Right renal pelvis (tissue), 4 donors: ENCODE results near the gene TANC1. TPM values are rescaled to one million over a fixed set of nuclear protein-coding genes. Genes with fewer than 3 reads are reported as not detected.

Experiments
- DNase-seq, 4 donors: peaks; one replicate each; pipeline ENCODE4 v3.0.0-alpha.2; 2013; ENCODE audit warnings: low read depth in 4 of 4, low spot score in 3 of 4, missing footprints in 1 of 4
- polyA plus RNA-seq, 4 donors: library from polyadenylated mRNA; unstranded; fragments of 120-200 nt; gene quantifications; one replicate each; pipeline ENCODE4 v1.2.1, GENCODE V29; 2013; ENCODE audit not compliant: insufficient read length in 4 of 4

Gene TANC1
- polyA plus RNA-seq, result 10 to 100 TPM; 43.6 to 58.2 (median 57.7) TPM

DNA sequence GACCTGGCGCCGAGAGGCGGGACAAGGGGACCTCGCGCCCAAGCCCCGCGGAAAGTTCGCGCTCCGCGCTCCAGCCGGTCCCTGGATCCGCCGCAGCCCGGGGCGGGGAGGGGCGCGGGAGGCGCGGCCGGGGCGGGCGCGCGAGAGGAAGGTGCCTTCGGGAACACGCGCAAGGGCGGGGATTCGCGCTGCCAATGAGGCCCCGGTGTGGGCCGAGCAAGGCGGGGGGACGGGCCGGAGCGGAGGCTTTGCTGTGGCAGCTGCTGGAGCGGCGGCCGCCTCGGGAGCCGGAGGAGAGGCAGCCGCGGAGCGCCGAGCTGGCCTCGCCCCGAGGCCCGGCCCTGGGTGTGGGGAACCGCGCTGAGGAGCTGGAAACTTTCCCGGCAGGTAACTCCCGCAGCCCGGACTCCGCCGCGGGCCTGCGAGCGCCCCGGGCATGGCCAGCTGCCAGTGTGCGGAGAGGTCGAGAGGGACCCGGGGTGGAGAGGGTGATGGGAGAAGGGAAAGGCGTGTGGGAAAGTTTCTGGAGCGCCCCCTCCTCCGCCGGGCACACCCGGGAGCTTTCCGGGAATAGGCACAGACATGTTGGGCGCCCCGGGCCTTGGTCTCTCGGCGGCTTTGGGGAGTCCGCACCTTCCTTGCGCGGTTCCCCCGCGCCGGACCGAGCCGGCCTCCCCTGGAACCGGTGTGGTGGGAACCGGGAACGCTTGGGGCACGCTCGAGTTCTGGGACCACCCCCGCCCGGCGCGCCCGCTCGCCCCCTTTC is at the start of gene TANC1:
TSS of gene TANC1 (plus strand) at position 245 of the 766 bp plus-strand sequence. CDS start 97,271 bp downstream, outside the sequence.
- peak; percentile 80 to 86 (median 84) for DNase-seq

GRCh38 chr2:158921599-158922408 is 46.6 kb upstream of the TANC1 start:
- DNase-seq, result no peak

DNA sequence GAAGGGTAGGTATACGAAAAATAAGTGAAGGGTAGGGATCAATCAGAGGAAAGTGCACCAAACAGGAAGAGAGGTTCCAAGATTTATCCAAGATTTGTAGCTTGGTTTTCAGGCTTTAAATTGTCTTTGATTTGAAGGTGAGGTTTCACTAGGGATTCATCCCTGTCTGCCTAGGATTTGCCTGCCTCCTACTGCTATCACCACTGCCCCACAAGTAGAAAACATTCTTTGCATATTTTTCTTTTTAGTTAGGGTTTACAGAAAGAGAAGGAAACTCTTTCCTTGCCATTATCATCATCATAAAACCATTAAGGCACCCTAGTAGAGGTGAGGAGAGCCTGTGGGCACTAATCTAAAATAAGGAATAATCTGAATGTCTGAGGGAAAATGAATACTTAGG is 45.8 kb upstream of the TANC1 start:
- DNase-seq, result no peak

- DNase-seq, result no peak
Measured at GRCh38 chr2:158923180-158923594, 45.3 kb upstream of the TANC1 start.

- no peak for DNase-seq
Measured at GRCh38 chr2:158923641-158924040, 44.8 kb upstream of the TANC1 start.

- no peak for DNase-seq
Measured at GRCh38 chr2:158926478-158926948, 41.9 kb upstream of the TANC1 start.

DNA sequence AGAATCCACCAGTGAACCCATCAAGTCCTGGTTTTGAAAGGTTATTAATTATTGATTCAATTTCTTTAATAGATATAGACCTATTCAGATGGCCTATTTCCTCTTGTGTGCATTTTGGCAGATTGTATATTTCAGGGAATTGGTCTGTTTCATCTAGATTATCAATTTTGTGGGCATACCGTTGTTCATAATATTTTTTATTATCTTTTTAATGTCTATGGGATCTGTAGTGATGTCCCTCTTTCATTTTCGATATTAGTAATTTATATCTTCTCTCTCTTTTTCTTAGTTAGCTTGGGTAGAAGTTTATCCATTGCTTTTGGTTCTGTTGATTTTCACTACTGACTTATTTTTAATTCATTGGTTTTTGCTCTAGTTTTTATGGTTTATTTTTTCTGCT is 39.9 kb upstream of the TANC1 start:
- no peak for DNase-seq

DNA sequence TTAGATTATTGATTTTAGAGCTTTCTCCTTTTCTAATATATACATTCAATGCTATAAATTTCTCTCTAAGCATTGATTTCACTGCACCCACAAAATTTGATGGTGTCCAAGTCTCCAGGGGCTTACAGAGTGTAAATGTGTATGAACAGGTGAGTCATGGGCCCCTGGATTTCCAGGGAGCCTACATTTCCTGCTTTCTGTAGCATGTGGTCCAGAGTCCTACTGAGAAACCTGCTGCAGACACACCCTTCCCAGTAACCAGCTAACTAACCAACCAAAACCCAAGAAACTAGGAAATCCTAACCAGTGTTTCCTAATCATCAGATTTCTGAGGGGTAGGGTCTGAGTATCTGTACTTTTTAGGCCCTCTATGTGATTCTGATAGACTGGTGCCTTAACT is 39.5 kb upstream of the TANC1 start:
- DNase-seq, result no peak

- DNase-seq, result no peak
Measured at GRCh38 chr2:158931572-158931971, 36.9 kb upstream of the TANC1 start.

GRCh38 chr2:158932131-158932645 is 36.3 kb upstream of the TANC1 start:
- no peak for DNase-seq

DNA sequence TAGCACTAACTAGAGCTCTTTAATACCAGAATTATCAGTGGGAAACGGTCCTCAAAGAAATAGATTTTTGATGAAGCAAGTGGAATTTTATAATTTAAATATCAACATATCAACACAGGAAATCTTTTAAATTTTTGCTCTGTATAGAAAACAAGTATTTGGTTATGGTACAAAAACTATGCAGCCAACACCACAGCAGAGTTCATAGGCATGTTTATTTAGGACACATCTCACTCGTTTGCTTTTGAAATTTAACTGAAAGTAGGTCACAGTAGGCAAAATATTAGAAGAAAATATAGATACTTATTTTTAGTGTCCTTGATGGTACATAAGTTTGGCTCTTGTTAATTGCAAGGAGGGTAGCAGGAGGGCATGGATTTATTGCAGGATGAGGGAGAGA is 34.3 kb upstream of the TANC1 start:
- DNase-seq, result no peak

GRCh38 chr2:158935617-158936016 is 32.8 kb upstream of the TANC1 start:
- DNase-seq, result no peak

GRCh38 chr2:158936978-158937377 is 31.5 kb upstream of the TANC1 start:
- DNase-seq, result no peak

- no peak for DNase-seq
Measured at GRCh38 chr2:158940356-158940755, 28.1 kb upstream of the TANC1 start.

- no peak for DNase-seq
Measured at GRCh38 chr2:158943973-158944372, 24.5 kb upstream of the TANC1 start.

- no peak for DNase-seq
Measured at GRCh38 chr2:158948964-158949699, 19.3 kb upstream of the TANC1 start.

- DNase-seq, result no peak
Measured at GRCh38 chr2:158953454-158953853, 15.0 kb upstream of the TANC1 start.

- peak in 2 of 4 donors; percentile 81 to 83 for DNase-seq
Measured at GRCh38 chr2:158953926-158954763, 14.3 kb upstream of the TANC1 start.

- DNase-seq, result no peak
Measured at GRCh38 chr2:158955842-158956365, 12.5 kb upstream of the TANC1 start.

GRCh38 chr2:158958365-158958764 is 10.1 kb upstream of the TANC1 start:
- DNase-seq, result no peak
